HK-2 (cell line): ENCODE results near the gene LGI2.
"Not testable (repeated sequence)": the region's sequence is repeated elsewhere in the genome, so short reads cannot be mapped to it uniquely, and the experiment has no call there.

Source experiments
- DNase-seq: peaks from one replicate; pipeline ENCODE4 v3.0.0-alpha.2; 2018; ENCODE audit not compliant: unreplicated experiment

Gene LGI2, protein sequence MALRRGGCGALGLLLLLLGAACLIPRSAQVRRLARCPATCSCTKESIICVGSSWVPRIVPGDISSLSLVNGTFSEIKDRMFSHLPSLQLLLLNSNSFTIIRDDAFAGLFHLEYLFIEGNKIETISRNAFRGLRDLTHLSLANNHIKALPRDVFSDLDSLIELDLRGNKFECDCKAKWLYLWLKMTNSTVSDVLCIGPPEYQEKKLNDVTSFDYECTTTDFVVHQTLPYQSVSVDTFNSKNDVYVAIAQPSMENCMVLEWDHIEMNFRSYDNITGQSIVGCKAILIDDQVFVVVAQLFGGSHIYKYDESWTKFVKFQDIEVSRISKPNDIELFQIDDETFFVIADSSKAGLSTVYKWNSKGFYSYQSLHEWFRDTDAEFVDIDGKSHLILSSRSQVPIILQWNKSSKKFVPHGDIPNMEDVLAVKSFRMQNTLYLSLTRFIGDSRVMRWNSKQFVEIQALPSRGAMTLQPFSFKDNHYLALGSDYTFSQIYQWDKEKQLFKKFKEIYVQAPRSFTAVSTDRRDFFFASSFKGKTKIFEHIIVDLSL

DNA sequence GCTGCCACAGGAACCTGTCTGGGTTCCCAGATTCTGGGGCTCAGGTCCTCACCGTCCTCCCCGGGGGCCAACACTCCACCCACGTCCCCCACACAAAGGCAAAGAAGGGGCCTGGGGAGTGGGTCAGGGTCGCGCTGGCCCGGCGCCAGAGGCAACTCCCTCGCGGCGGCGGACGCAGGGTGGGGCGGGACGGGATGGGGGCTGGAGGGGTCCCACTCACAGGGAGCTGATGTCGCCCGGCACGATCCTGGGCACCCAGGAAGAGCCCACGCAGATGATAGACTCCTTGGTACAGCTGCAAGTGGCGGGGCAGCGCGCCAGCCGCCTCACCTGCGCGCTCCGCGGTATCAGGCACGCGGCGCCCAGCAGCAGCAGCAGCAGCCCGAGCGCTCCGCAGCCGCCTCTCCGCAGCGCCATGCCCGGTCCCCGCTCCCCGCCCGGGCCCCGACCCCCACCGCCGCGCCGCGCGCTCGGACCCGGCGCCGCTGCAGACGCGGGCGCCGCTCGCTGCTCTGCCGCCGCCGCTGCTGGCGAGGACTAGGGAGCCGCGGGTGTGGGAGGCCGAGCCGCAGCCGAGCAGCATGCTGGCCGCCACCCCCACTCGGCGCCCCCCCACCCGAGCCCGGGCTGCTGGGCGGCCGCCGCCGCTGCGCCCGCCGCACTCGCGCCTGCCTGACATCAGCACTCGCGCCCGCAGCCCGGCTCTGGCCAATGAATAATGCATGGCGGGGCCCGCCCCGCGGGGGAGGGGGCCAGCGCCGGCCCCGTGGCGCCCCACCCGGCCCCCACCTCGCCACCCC, at the start of gene LGI2:
Gene LGI2, minus strand, starts transcription at position 670 of the 800 bp plus-strand sequence. Its CDS starts 253 bp downstream, at position 417.
- DNase-seq = peak; percentile 43

- DNase-seq = no peak
Measured at GRCh38 chr4:25078523-25078922, 47.8 kb upstream of the LGI2 start.

DNA sequence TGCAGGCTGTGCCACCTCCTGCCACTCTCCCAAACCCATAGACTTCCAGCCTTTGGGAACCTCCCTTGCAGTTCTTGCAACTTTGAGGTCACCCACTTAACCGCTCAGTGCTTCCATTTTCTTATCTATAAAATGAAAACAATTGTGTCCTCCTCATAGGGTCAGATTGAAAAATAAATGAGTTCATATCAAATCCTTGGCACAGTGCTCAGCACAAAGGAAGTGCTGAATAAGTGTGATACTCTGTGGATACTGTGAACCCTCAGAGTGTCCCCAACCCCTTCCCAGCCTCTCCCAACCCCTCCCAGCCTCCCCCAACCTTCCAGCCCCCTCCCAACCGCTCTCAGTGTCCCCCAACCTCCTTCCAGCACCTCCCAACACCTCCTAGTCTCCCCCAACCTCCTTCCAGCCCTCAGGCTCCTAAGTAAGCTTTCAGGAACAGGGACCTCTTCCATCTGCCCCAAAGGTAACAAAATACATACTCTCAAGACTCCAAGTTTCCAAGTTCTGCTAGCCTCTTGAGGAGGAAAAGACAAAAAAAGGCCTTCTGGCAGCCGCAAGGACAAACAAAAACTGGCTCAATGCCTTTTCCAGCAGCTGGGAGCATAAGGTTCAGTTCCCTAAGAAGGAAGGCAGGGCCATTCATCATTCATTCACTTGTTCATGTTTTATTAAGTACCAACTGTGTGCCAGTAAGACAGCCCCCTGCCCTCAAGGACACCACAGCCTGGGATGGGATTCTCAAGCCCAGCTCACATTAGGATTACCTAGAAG, 46.1 kb upstream of the LGI2 start:
- DNase-seq = no peak

DNA sequence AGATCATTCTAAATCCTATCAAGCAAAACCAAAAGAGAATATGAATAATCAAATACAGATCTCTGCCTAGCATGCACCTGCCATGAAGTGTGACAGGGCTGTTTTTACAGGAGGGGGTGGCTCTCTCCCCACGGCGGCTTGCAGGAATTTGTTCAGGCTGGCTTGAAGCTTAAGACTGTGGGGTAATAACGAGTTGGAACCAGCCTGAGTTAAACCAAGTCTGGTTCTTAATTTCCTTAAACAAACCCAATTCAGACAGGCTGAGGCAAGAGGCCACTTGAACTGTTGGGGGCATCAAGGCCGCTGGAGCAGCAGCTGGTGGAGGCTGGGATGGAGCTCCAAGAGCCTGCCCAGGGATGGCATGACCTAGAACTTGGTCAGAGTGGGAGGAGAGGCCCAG, 45.1 kb upstream of the LGI2 start:
- DNase-seq = no peak

- DNase-seq = no peak
Measured at GRCh38 chr4:25075129-25075528, 44.4 kb upstream of the LGI2 start.

GRCh38 chr4:25070545-25070944, 39.8 kb upstream of the LGI2 start:
- no peak for DNase-seq

- no peak for DNase-seq
Measured at GRCh38 chr4:25069014-25069413, 38.3 kb upstream of the LGI2 start.

DNA sequence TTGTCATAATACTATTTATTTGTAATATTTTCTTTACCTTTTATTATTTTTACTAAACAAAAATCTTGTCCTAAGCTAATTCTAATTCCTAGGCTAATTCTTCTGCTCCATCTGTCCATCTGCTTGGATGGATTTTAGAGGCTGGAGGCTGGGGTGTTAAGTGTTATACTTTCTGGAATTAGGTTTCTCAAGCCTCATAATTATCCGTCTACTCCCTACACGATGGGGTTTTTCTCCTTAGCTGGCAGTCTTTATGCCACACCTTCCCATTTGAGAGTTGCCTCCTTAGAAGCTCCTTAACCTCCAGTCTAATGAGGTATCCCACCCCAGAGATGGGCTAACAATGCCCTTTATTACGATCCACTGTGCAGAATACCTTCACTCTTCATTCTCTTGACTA, 37.6 kb upstream of the LGI2 start:
- no peak for DNase-seq

DNA sequence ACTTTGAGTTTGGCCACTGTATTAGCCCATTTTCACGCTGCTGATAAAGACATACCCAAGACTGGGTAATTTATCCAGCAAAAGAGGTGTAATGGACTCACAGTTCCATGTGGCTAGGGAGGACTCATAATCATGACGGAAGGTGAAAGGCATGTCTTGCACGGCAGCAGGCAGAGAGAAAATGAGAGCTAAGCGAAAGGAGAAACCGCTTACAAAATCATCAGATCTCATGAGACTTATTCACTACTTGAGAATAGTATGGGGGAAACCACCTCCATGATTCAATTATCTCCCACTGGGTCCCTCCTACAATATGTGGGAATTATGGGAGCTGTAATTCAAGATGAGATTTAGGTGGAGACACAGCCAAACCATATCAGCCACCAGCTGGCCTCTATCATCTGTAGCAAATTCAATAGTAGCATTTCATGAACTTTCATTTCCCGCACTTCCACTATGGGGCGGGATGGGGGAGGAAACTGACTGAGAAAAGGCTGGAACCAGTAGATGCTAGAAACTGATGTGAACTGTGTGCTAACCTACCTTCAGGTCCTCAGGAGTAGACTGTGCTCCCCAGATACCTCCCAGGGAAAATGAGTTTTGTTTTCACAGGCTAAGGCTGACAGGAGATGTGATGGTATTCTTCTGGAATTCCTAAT, 35.3 kb upstream of the LGI2 start:
- DNase-seq = no peak

DNA sequence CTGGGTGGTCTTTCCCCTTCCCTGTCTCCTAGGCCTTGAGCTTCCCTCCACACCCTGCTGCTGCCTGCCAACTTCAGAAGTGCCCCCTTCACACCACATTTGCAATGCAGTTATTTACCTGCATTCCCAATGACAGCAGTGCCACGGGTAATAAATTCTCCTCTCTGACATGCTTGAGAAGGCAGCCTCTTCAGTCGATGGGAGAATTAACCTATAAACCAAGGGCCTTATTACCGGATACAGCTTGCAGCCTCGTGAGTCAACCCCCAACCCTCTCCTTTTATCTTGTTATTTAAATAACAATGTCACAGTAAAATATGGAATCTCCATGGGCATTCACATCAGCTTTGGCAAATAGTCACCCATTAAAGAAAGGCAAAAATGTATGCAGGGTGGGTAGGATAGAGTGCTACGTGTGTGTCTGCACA, 34.7 kb upstream of the LGI2 start:
- no peak for DNase-seq

DNA sequence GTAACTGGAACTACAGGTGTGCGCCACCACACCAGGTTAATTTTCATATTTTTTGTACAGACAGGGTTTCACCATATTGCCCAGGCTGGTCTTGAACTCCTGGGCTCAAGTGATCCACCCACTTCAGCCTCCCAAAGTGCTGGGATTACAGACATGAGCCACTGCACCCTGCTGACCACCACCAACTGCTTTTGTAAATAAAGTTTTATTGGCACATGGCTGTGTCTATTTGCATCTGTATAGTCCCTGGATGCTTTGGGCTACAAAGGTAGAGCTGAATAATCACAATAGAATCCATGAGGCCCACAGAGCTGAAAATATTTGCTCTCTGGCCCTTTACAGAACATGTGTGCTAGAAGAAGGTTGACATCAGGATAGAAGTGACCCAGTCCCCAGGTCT, 33.7 kb upstream of the LGI2 start:
- not testable (repeated sequence) for DNase-seq

DNA sequence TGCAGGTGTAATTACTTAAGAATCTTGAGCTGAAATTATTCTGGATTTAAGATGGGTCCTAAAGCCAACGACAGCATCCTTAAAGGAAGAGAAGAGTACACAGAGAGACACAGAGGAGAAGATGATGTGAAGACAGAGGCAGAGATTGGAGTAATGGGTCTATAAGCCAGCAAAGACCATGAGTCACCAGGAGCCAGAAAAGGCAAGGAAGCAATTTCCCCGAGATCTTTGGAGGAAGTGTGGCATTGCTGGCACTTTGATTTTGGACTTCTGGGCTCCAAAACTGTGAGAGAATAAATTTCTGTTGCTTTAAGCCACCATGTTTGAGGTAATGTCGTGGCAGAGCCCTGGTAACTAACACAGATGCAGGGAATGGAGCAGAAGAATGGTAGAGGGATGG, 32.4 kb upstream of the LGI2 start:
- DNase-seq = no peak

DNA sequence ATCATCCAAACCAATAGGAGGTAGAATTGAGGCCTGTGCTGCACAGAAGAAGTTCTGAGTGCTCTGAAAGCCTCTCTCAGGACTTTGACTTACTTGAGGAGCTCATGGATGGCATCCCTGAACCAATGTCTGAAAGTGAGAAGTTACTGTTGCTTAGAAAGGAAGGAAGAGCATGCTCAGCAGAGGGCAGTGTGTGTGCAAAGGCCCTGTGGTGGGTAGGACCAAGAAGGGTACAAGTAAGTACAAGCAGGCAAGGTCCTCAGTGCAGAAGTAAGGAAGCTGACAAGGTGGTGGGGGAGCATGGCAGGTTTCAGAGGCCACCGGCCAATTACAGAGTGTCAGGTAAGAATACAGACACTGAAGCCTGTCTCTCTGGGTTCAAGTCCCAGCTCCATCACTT, 31.4 kb upstream of the LGI2 start:
- DNase-seq = no peak

DNA sequence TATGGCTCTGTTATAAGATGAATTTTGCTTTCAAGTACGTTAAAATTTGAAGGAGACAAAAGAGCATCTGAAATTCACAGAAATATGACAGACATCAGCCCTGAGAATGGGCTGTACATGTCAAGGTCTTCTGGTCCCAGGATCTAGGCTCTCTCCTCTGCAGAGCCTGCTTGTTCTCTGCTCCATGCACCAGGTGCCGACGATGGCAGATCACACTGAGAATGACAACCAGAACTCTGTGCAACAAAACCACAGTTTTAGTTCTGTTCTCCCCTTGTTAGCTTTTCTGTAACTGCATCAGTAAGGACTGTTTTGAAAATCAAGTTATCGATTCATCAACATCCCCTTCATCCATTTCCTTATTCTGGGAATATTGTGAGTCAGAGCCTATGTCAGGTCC, 30.9 kb upstream of the LGI2 start:
- no peak for DNase-seq

DNA sequence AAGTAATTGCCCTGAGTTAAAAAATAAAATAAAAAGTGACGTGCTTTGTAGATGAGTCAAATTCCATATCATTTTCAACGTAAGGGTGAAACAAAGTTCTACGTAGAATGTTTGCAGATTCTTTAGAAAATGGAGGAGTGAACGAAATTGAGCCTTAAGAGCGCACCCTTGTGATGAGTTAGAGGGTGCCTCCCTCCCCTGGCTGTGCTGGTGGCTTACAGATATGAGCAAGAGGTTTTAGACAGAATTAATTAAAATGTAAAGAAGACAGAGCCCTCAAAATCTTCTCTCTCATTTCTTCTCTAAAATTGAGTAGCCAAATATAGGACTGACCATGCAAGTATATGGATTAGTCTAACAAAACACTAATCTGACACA, 30.2 kb upstream of the LGI2 start:
- DNase-seq = no peak

DNA sequence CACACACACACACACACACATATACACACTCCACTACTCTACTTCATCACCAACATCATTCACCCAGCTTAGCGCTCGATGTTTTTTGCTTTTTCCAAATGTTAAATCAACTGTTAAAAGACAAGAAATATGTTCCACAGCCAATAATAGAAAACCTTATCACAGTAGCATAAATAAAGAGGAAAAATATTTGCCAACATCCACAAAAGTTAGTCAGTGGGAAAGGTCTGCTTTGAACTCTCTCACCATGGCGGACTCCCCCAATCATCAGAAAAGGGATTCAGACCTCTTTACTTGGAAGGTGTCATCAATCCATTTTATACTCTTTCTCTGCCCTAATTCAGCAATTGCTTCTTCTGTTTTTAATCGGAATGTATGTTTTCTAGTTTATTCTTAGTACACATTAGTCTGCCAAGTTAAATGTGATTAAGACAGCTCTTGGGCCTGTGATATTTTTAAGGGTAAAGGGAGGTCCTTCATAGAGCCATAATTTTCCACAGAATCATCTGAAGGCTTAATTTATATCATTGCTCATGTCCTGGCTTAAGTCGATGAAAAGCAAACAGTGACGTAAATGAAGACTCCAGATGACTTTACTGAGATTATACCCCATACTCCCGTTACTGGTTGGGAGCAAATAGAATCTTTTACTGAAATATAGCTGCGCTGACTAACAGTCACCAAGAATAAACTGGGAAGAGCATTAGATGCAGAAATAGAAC, 29.7 kb upstream of the LGI2 start:
- DNase-seq = no peak

GRCh38 chr4:25059791-25060190, 29.0 kb upstream of the LGI2 start:
- DNase-seq = no peak

- DNase-seq = no peak
Measured at GRCh38 chr4:25058796-25059195, 28.1 kb upstream of the LGI2 start.

DNA sequence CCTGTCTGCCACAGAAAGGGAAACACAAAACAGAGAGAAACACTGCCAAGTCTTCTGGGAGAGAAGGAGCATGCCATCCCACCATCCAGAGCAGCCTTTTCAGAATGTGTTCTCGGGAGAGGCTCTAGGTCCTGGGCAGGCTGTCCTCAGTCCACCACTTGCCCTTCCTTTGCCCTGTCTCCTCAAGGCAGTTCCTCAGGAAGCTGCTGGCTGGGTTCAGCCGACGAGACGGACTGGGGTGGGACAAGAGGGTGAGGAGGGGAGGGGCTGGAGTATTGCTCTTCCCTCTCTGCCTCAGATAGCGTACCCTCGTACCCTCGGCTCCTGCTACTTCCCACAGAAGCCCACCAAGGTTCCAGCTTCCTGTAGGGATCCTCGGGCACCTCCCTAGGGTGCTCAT, 26.6 kb upstream of the LGI2 start:
- DNase-seq = no peak

GRCh38 chr4:25052037-25052436, 21.3 kb upstream of the LGI2 start:
- DNase-seq = not testable (repeated sequence)

- no peak for DNase-seq
Measured at GRCh38 chr4:25051534-25051933, 20.8 kb upstream of the LGI2 start.
